Small intestine (tissue), 7 donors: ENCODE data around the gene HOMER2. TPM values are rescaled to one million over a fixed set of nuclear protein-coding genes. Genes with fewer than 3 reads are reported as not detected.

ENCODE experiments used
- DNase-seq, 2 donors: peaks; one replicate each; pipeline versions ENCODE4 v3.0.0 to v3.0.0-alpha.2; 2013
- FAIRE-seq: peaks from 2 replicates; lab custom pipeline; 2012; peaks lifted over from hg19 to GRCh38; lab: Jason Lieb, UNC
- H3K27ac ChIP-seq, 3 donors: one replicate each; pipeline ENCODE4 v1.5.1; 2013; ENCODE audit warnings: low read length in 2 of 3, mild to moderate bottlenecking in 2 of 3, control low read depth in 1 of 3, inconsistent platforms in 1 of 3, low read depth in 1 of 3, moderate library complexity in 1 of 3
- H3K27me3 ChIP-seq, 3 donors: one replicate each; pipeline ENCODE4 v1.6.1; 2013; ENCODE audit warnings: low read length in 3 of 3, inconsistent platforms in 1 of 3; ENCODE audit not compliant: control insufficient read depth in 3 of 3, insufficient read depth in 3 of 3
- H3K36me3 ChIP-seq, 3 donors: one replicate each; pipeline ENCODE4 v1.6.1; 2013; ENCODE audit warnings: low read length in 3 of 3, inconsistent platforms in 1 of 3, low read depth in 1 of 3, mild to moderate bottlenecking in 1 of 3, moderate library complexity in 1 of 3; ENCODE audit not compliant: control insufficient read depth in 3 of 3, insufficient read depth in 2 of 3
- H3K4me1 ChIP-seq, 3 donors: one replicate each; pipeline ENCODE4 v1.6.1; 2013; ENCODE audit warnings: low read length in 2 of 3, inconsistent platforms in 1 of 3, low read depth in 1 of 3, mild to moderate bottlenecking in 1 of 3, moderate library complexity in 1 of 3; ENCODE audit not compliant: control insufficient read depth in 3 of 3, insufficient read depth in 2 of 3
- H3K4me3 ChIP-seq, 3 donors: one replicate each; pipeline ENCODE4 v1.5.1; 2013; ENCODE audit warnings: low read length in 3 of 3, control low read depth in 1 of 3, inconsistent platforms in 1 of 3, low read depth in 1 of 3, mild to moderate bottlenecking in 1 of 3, moderate library complexity in 1 of 3
- H3K9me3 ChIP-seq, 2 donors: one replicate each; pipeline ENCODE4 v1.6.1; 2013; ENCODE audit warnings: low read depth in 1 of 2, low read length in 1 of 2; ENCODE audit not compliant: control insufficient read depth in 2 of 2, insufficient read depth in 1 of 2
- WGBS, 3 donors: extraction: QIAGEN DNeasy Blood & Tissue Kit; methylation state at CpG; one replicate each; pipeline ENCODE4 v1.1.7; 2013; 5-methylcytosine and 5-hydroxymethylcytosine counted together
- polyA plus RNA-seq, 4 donors: library from polyadenylated mRNA; stranded (reverse) in 3 of 4; unstranded in 1 of 4; fragments of 200-250 nt in 3 of 4; fragments of 120-200 nt in 1 of 4; gene quantifications; one replicate each; pipeline versions ENCODE4 v1.2.1 to v1.2.3, GENCODE V29; 2013
- donor health status: healthy with polysubstance abuse.
- donor health status: control.
- donor health status: control.
- donor health status: Bipolar disorder and iron deficiency.
- donor health status: healthy.

The HOMER2 gene
- polyA plus RNA-seq, 4 donors = 2.2 to 5.1 (median 2.6) TPM

DNA sequence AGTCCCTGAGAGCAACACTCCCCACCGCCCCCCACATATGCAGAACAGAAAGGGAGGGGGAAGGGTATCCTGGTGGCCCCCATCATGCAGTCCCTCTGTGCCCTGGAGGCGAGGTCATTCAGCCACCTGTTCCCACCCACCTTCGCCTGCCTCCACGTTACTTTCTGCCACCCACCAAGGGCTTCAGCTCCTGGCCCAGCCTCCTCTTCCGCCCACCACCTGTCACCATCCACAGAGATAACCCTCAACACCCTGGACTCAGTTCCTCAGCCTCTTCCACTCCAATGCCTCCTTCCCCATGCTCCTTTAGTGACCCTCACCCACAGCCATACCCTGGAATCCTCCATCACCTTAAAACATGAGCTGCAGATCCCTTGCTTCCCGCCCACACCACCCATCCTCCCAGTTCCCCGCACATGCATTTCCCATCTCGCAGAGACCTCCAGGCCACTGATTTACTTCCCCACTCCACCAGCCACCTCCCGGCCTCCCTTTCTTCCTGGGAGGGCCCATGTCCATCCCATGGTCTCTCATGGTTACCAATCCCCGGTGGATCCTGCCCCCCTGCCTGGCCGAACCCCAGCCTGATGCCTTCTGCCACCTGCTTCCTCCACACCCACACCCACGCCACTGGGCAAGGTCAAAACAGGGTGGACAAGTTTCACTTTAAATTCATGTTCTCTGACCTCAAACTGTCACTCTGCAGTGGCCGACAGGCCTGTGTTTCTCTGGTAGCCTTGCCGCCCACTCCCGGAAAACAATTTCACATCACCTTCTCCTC is 18.2 kb downstream of the HOMER2 start:
- H3K27me3 ChIP-seq = no peaks in the 10 kb centered on the region
- DNase-seq (no peak), FAIRE-seq (no peak)
- H3K4me3 ChIP-seq = no peak overlapping the region
- 78 to 81% (median 80%) methylated on average over 15 of the region's 15 CpGs for WGBS, 3 donors
- no peak overlapping the region for H3K27ac ChIP-seq
- no peaks in the 10 kb centered on the region for H3K9me3 ChIP-seq
- no peaks in the 10 kb centered on the region for H3K4me1 ChIP-seq
- H3K36me3 ChIP-seq = no peaks in the 10 kb centered on the region

DNA sequence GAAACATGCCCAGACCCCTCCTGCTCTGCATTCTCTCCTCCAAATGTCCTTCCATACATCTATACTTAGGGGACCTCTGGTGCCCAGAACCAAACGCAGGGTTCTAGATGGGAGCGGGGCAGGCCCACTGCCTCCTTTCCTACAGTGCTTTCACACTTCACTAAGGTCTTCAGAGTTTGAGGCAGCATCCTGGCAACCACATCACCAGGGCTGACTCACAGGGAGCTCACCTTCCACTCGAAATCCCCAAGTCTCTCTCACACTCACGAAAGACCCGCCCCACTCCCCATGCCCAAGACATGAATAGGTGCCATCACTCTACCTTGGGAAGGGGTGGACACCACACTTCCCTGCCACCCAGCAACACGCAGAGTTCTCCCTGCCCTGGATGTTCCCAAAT is 18.9 kb downstream of the HOMER2 start:
- H3K27ac ChIP-seq = no peak overlapping the region
- H3K27me3 ChIP-seq = no peaks in the 10 kb centered on the region
- no peaks in the 10 kb centered on the region for H3K9me3 ChIP-seq
- H3K4me1 ChIP-seq = no peaks in the 10 kb centered on the region
- H3K4me3 ChIP-seq = no peak overlapping the region
- no peaks in the 10 kb centered on the region for H3K36me3 ChIP-seq
- FAIRE-seq = no peak
- 88 to 89% (median 88%) methylated on average over 6 of the region's 6 CpGs for whole genome bisulfite sequencing, 3 donors
- no peak for DNase-seq

DNA sequence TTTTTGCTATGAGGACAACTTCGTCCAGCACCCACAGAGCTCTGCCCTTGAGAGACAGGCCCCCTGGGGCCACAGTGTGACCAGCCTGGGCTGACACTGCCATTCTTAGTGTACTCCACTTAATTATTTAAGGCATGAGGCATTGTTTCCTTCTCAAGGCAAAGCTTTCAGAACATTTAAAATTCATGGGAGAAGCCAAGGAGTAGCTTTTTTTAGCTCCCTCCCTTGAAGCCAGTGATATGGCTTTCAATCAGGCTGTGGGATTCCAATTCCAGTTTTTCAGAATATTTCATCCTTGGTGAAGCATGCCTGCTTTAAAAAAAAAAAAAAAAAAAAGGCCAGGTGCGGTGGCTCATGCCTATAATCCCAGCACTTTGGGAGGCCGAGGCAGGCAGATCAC is 21.3 kb downstream of the HOMER2 start:
- DNase-seq = no peak
- FAIRE-seq = no peak

GRCh38 chr15:82930461-82930860 is 22.1 kb downstream of the HOMER2 start:
- 82 to 98% (median 92%) methylated on average over 2 of the region's 2 CpGs for WGBS, 3 donors
- Histone ChIP-seq H3K27me3 (no peaks in the 10 kb centered on the region), H3K4me3 (no peak overlapping the region), H3K9me3 (no peaks in the 10 kb centered on the region), H3K4me1 (no peaks in the 10 kb centered on the region), H3K27ac (no peak overlapping the region), H3K36me3 (no peaks in the 10 kb centered on the region)
- DNase-seq (no peak), FAIRE-seq (no peak)

More for the DNA sequence above, 21.3 kb downstream of the HOMER2 start:
- Histone ChIP-seq H3K36me3 (no peaks in the 10 kb centered on the region), H3K27ac (no peak overlapping the region), H3K27me3 (no peaks in the 10 kb centered on the region), H3K9me3 (no peaks in the 10 kb centered on the region), H3K4me1 (no peaks in the 10 kb centered on the region), H3K4me3 (no peak overlapping the region)
- WGBS, 3 donors = 72 to 86% (median 81%) methylated on average over 1 to 3 of the region's 3 CpGs

- H3K4me1 ChIP-seq = no peaks in the 10 kb centered on the region
These were observed 23.8 kb downstream of the HOMER2 start for GRCh38 chr15:82928711-82929110.

DNA sequence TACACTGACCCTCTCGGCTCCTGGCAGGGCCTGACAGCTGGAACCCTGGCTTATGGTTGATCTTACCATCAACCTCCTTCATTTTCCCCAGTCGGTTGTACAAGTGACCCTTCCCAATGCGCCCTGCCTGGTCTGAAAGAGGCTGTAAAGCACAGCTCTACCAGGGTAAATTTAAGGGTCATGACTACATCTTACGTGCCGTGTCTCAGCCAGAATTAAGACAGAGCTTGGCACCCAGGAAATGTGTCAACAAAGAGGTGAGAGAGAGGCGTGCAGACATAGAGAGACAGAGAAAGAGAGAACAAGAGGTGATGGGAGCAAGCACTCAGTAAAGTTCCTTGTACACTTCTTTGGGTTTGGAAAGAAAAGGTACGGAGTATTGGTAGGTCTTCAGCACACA is 28.8 kb downstream of the HOMER2 start:
- H3K4me1 ChIP-seq = no peaks in the 10 kb centered on the region
- no peaks in the 10 kb centered on the region for H3K9me3 ChIP-seq
- no peaks in the 10 kb centered on the region for H3K36me3 ChIP-seq
- FAIRE-seq = no peak
- no peaks in the 10 kb centered on the region for H3K27me3 ChIP-seq
- WGBS, 3 donors = 88 to 92% (median 89%) methylated on average over 7 of the region's 7 CpGs
- no peak overlapping the region for H3K27ac ChIP-seq
- no peak overlapping the region for H3K4me3 ChIP-seq
- DNase-seq = no peak

More at GRCh38 chr15:82928711-82929110, 23.8 kb downstream of the HOMER2 start:
- Histone ChIP-seq H3K27ac (no peak overlapping the region), H3K4me3 (no peak overlapping the region), H3K36me3 (no peaks in the 10 kb centered on the region), H3K9me3 (no peaks in the 10 kb centered on the region), H3K27me3 (no peaks in the 10 kb centered on the region)
- 74 to 82% (median 76%) methylated on average over 2 of the region's 2 CpGs for WGBS, 3 donors
- FAIRE-seq (no peak), DNase-seq (no peak)

DNA sequence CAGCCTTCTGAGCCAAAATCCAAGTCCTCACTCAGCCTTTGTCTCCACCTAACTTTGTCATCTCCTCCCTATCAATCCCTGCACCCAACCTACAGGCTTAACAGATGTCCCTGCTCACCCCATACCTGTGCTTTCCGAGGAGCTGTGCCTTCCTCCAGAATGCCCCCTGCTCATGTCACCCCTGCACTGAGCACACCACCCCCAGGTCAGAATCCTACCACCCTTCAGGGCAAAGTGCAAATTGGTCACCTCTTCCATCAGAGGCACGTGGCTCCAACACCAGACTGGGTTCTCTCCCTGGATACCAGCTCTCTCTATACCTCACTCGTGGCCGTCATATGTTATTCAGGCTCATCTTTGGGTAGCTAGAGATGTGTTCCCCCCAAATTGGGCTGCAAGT is 29.8 kb downstream of the HOMER2 start:
- H3K9me3 ChIP-seq = no peaks in the 10 kb centered on the region
- 76 to 85% (median 77%) methylated on average over 4 of the region's 4 CpGs for WGBS, 3 donors
- no peaks in the 10 kb centered on the region for H3K4me1 ChIP-seq
- no peak overlapping the region for H3K4me3 ChIP-seq
- H3K36me3 ChIP-seq = no peaks in the 10 kb centered on the region
- H3K27me3 ChIP-seq = no peaks in the 10 kb centered on the region
- DNase-seq (no peak), FAIRE-seq (no peak)
- H3K27ac ChIP-seq = no peak overlapping the region

DNA sequence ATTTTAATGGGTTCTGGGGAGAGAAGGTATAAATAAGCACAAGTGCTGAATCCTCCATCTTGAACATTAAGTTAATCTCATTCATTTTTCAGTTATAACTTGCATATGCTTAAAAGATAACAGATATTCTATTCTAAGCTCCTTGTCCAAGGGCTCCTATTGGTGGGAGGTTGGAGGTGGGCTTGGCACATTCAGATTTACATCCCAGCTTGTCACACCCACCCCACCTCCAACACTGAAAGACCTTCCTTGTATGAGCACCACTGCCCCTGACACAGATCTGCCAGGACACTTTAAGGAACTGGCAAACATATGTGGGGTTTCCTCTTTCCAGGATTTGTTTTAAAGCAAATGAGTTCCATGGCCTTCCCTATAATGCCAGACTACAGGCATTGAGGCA is 30.6 kb downstream of the HOMER2 start:
- FAIRE-seq (no peak), DNase-seq (no peak)
- H3K4me1 ChIP-seq = no peaks in the 10 kb centered on the region

DNA sequence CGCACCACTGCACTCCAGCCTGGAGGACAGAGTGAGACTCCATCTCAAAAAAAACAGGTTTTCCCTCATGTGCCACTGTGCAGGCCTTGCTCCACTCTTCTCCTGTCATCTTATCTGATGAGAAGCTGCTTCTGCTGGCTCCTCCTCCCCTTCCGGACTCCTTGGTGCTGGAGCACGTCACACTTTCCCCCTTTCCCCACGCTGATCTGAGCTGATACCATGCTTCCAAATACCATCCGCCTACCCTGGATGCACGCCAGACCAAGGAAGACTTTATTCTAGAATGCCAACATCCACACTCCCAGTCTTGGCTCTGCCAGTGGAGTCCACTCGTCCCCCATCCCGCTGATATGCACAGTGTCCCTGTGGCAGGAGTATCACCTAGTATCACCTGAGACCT is 31.3 kb downstream of the HOMER2 start:
- DNase-seq = no peak
- no peaks in the 10 kb centered on the region for H3K27me3 ChIP-seq
- no peaks in the 10 kb centered on the region for H3K36me3 ChIP-seq
- no peak overlapping the region for H3K27ac ChIP-seq
- no peaks in the 10 kb centered on the region for H3K4me1 ChIP-seq
- H3K4me3 ChIP-seq = no peak overlapping the region
- 80 to 90% (median 84%) methylated on average over 8 of the region's 8 CpGs for WGBS, 3 donors
- FAIRE-seq = no peak
- no peaks in the 10 kb centered on the region for H3K9me3 ChIP-seq

More for the DNA sequence above, 30.6 kb downstream of the HOMER2 start:
- Histone ChIP-seq H3K9me3 (no peaks in the 10 kb centered on the region), H3K27ac (no peak overlapping the region), H3K27me3 (no peaks in the 10 kb centered on the region), H3K36me3 (no peaks in the 10 kb centered on the region), H3K4me3 (no peak overlapping the region)
